OCI-M1 (cell line): ENCODE data around the gene RDH5.

Source experiments
- DNase-seq: peaks from one replicate; lab custom pipeline; 2025; lab: John Stamatoyannopoulos, UW

Gene RDH5

GRCh38 chr12:55720071-55720564 lies at the start of gene RDH5:
TSS of gene RDH5 (plus strand) at chr12:55720393. CDS start at chr12:55721185, 792 bp downstream.
- no peak for DNase-seq

- no peak for DNase-seq
Measured at GRCh38 chr12:55671746-55672145, 48.4 kb upstream of the RDH5 start.

- DNase-seq, result peak; percentile 12
Measured at GRCh38 chr12:55673638-55674037, 46.6 kb upstream of the RDH5 start.

GRCh38 chr12:55675666-55676065 lies 44.5 kb upstream of the RDH5 start:
- DNase-seq, result no peak

- peak; percentile 20 for DNase-seq
Measured at GRCh38 chr12:55676707-55677106, 43.5 kb upstream of the RDH5 start.

- DNase-seq, result no peak
Measured at GRCh38 chr12:55679691-55680090, 40.5 kb upstream of the RDH5 start.

- DNase-seq, result peak; percentile 78
Measured at GRCh38 chr12:55681142-55682077, 38.8 kb upstream of the RDH5 start.

- no peak for DNase-seq
Measured at GRCh38 chr12:55682087-55682796, 38.0 kb upstream of the RDH5 start.

- DNase-seq, result no peak
Measured at GRCh38 chr12:55683676-55684075, 36.5 kb upstream of the RDH5 start.

GRCh38 chr12:55684761-55685370 lies 35.3 kb upstream of the RDH5 start:
- DNase-seq, result no peak

- DNase-seq, result no peak
Measured at GRCh38 chr12:55685671-55686070, 34.5 kb upstream of the RDH5 start.

- no peak for DNase-seq
Measured at GRCh38 chr12:55686366-55687010, 33.7 kb upstream of the RDH5 start.

GRCh38 chr12:55687746-55688145 lies 32.4 kb upstream of the RDH5 start:
- DNase-seq, result no peak

GRCh38 chr12:55688716-55689655 lies 31.2 kb upstream of the RDH5 start:
- no peak for DNase-seq

- no peak for DNase-seq
Measured at GRCh38 chr12:55692631-55693322, 27.4 kb upstream of the RDH5 start.

GRCh38 chr12:55693323-55694187 lies 26.6 kb upstream of the RDH5 start:
- no peak for DNase-seq

- DNase-seq, result no peak
Measured at GRCh38 chr12:55694188-55694515, 26.0 kb upstream of the RDH5 start.

- DNase-seq, result no peak
Measured at GRCh38 chr12:55694651-55695050, 25.5 kb upstream of the RDH5 start.

- DNase-seq, result no peak
Measured at GRCh38 chr12:55695349-55695748, 24.8 kb upstream of the RDH5 start.
